Aorta (tissue), 5 donors: ENCODE data around the gene CEP170. TPM values are rescaled to one million over a fixed set of nuclear protein-coding genes. Genes with fewer than 3 reads are reported as not detected.

Experiments used
- ATAC-seq: fragments of 200-7000 bp; cut with Tn5 transposase; one replicate; pipeline ENCODE4 v1.9.1; 2022; ENCODE audit warnings: moderate library complexity; ENCODE audit not compliant: low FRiP score
- DNase-seq, 2 donors: peaks; one replicate each; pipeline ENCODE4 v3.0.0-alpha.2; 2020
- H3K27ac ChIP-seq, 2 donors: one replicate each; pipeline ENCODE4 v1.5.1; 2013; ENCODE audit warnings: low read length in 2 of 2, mild to moderate bottlenecking in 2 of 2, moderate library complexity in 2 of 2, control low read depth in 1 of 2, inconsistent platforms in 1 of 2, low read depth in 1 of 2
- H3K27me3 ChIP-seq, 2 donors: one replicate each; pipeline ENCODE4 v1.6.1; 2013; ENCODE audit warnings: control low read depth in 1 of 2, low read length in 1 of 2, mild to moderate bottlenecking in 1 of 2, moderate library complexity in 1 of 2; ENCODE audit not compliant: insufficient read depth in 2 of 2, control insufficient read depth in 1 of 2
- H3K36me3 ChIP-seq, 2 donors: one replicate each; pipeline ENCODE4 v1.6.1; 2013; ENCODE audit warnings: control low read depth in 1 of 2, low read length in 1 of 2, mild to moderate bottlenecking in 1 of 2; ENCODE audit not compliant: insufficient read depth in 2 of 2, control insufficient read depth in 1 of 2
- H3K4me1 ChIP-seq, 2 donors: one replicate each; pipeline ENCODE4 v1.6.1; 2013; ENCODE audit warnings: low read length in 2 of 2, control low read depth in 1 of 2, mild to moderate bottlenecking in 1 of 2, moderate library complexity in 1 of 2; ENCODE audit not compliant: insufficient read depth in 2 of 2, control insufficient read depth in 1 of 2
- H3K4me3 ChIP-seq, 2 donors: one replicate each; pipeline ENCODE4 v1.5.1; 2013; ENCODE audit warnings: low read length in 2 of 2, control low read depth in 1 of 2, mild to moderate bottlenecking in 1 of 2
- H3K9me3 ChIP-seq: one replicate; pipeline ENCODE4 v1.6.1; 2013; ENCODE audit warnings: mild to moderate bottlenecking, low read length; ENCODE audit not compliant: control insufficient read depth
- WGBS, 2 donors: extraction: QIAGEN DNeasy Blood & Tissue Kit; methylation state at CpG; one replicate each; pipeline ENCODE4 v1.1.7; 2013; 5-methylcytosine and 5-hydroxymethylcytosine counted together
- intact Hi-C, 2 donors: fragments of 100-400 bp; cut with DNase I; formaldehyde crosslinking; loops; one replicate each; pipeline versions ENCODE4 v1.14.2 to v1.15.0; 2022
- polyA plus RNA-seq, 2 donors: library from polyadenylated mRNA; stranded (reverse); fragments of 200-250 nt; gene quantifications; one replicate each; pipeline ENCODE4 v1.2.3, GENCODE V29; 2013
- total RNA-seq, 2 donors: library from RNA; stranded (reverse); fragmentation: NEBNext Ultra II Directional; extraction: Animal tissue kit (Norgen Biotek cat#: 25700); gene quantifications; one replicate each; pipeline ENCODE4 v1.2.1, GENCODE V29; 2021
- donor health status: healthy with polysubstance abuse.
- donor health status: Bipolar disorder and iron deficiency.
- donor health status: DM: no; HTN: no; CAD: no.
- donor health status: DM: no; HTN: no; CAD: no.
- donor health status: DM: yes; HTN: yes; CAD: no.

Gene CEP170
- total and polyA plus RNA-seq, 4 donors = 12.9 to 120 (median 38.6) TPM

GRCh38 chr1:243253211-243253925 is 1.7 kb downstream of the CEP170 start:
- no peaks in the 10 kb centered on the region for H3K36me3 ChIP-seq
- DNase-seq (no peak), ATAC-seq (no peak)
- no peaks in the 10 kb centered on the region for H3K27me3 ChIP-seq
- intact Hi-C loops = no loop called here
- H3K27ac ChIP-seq = no peak overlapping the region
- H3K9me3 ChIP-seq = no peaks in the 10 kb centered on the region
- H3K4me1 ChIP-seq = peaks cover 1 to 2% of the 10 kb centered on the region in 2 donors
- peak overlapping the region; percentile 58 to 86 for H3K4me3 ChIP-seq
- WGBS, 2 donors = 5 to 6% methylated on average over 8 of the region's 8 CpGs

- Histone ChIP-seq H3K27ac (no peak overlapping the region), H3K36me3 (no peaks in the 10 kb centered on the region), H3K27me3 (no peaks in the 10 kb centered on the region), H3K4me1 (peaks cover 3 to 5% of the 10 kb centered on the region in 2 donors), H3K9me3 (no peaks in the 10 kb centered on the region), H3K4me3 (no peak overlapping the region)
- ATAC-seq (no peak), DNase-seq (no peak)
- WGBS, 2 donors = 27 to 28% methylated on average over 1 of the region's 1 CpG
- intact Hi-C loops = no loop called here
Measured at GRCh38 chr1:243251539-243251938, 3.5 kb downstream of the CEP170 start.

DNA sequence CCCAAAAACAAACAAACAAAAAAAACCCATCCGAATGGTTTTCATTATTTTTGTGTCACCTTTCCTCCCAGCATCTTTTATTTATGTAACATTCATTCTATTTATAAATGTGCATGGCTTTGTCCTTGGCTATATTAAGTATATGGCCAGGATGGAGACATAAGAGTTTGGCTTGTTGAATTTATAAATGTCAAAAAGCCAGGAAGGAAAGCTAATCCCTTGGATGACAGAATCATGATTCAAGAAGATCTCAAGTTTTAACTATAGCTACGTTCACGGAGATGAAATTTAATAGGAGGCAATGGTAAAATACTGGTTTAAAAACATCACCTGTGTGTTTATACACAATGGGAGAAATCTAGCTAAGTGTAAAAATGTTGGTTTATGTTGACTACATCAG is 5.0 kb downstream of the CEP170 start:
- 56 to 61% methylated on average over 3 of the region's 3 CpGs for WGBS, 2 donors
- intact Hi-C loops = no loop called here
- no peaks in the 10 kb centered on the region for H3K27me3 ChIP-seq
- no peak overlapping the region for H3K27ac ChIP-seq
- DNase-seq (no peak), ATAC-seq (no peak)
- H3K4me1 ChIP-seq = peaks cover 3 to 5% of the 10 kb centered on the region in 2 donors
- H3K9me3 ChIP-seq = no peaks in the 10 kb centered on the region
- no peak overlapping the region for H3K4me3 ChIP-seq
- H3K36me3 ChIP-seq = no peaks in the 10 kb centered on the region

GRCh38 chr1:243249214-243249613 is 5.9 kb downstream of the CEP170 start:
- intact Hi-C loops = no loop called here
- no peak for ATAC-seq
- no peak overlapping the region for H3K4me3 ChIP-seq
- no peaks in the 10 kb centered on the region for H3K36me3 ChIP-seq
- H3K27me3 ChIP-seq = no peaks in the 10 kb centered on the region
- H3K4me1 ChIP-seq = peaks cover 3 to 5% of the 10 kb centered on the region in 2 donors
- no peak for DNase-seq
- WGBS, 2 donors = 92 to 95% methylated on average over 3 of the region's 3 CpGs
- no peak overlapping the region for H3K27ac ChIP-seq
- no peaks in the 10 kb centered on the region for H3K9me3 ChIP-seq

- 61 to 79% methylated on average over 3 of the region's 3 CpGs for WGBS, 2 donors
- peaks cover 3 to 5% of the 10 kb centered on the region in 2 donors for H3K4me1 ChIP-seq
- H3K27me3 ChIP-seq = no peaks in the 10 kb centered on the region
- no peaks in the 10 kb centered on the region for H3K9me3 ChIP-seq
- ATAC-seq = no peak
- intact Hi-C loops = no loop called here
- no peak overlapping the region for H3K27ac ChIP-seq
- no peak for DNase-seq
- H3K4me3 ChIP-seq = no peak overlapping the region
- H3K36me3 ChIP-seq = no peaks in the 10 kb centered on the region
Measured at GRCh38 chr1:243247901-243248300, 7.2 kb downstream of the CEP170 start.

- 85 to 90% methylated on average over 1 of the region's 1 CpG for WGBS, 2 donors
- Histone ChIP-seq H3K27ac (no peak overlapping the region), H3K4me1 (peaks cover 3 to 5% of the 10 kb centered on the region in 2 donors), H3K27me3 (no peaks in the 10 kb centered on the region), H3K9me3 (no peaks in the 10 kb centered on the region), H3K4me3 (no peak overlapping the region), H3K36me3 (no peaks in the 10 kb centered on the region)
- intact Hi-C loops = no loop called here
- DNase-seq = no peak
- peak; percentile 66 for ATAC-seq
Measured at GRCh38 chr1:243246916-243247315, 8.2 kb downstream of the CEP170 start.

- WGBS, 2 donors = 79 to 86% methylated on average over 9 of the region's 9 CpGs
- H3K4me1 ChIP-seq = peaks cover 3 to 5% of the 10 kb centered on the region in 2 donors
- intact Hi-C loops = no loop called here
- H3K9me3 ChIP-seq = no peaks in the 10 kb centered on the region
- ATAC-seq = no peak
- no peaks in the 10 kb centered on the region for H3K27me3 ChIP-seq
- H3K4me3 ChIP-seq = no peak overlapping the region
- no peaks in the 10 kb centered on the region for H3K36me3 ChIP-seq
- no peak for DNase-seq
- H3K27ac ChIP-seq = no peak overlapping the region
Measured at GRCh38 chr1:243244432-243244841, 10.6 kb downstream of the CEP170 start.

DNA sequence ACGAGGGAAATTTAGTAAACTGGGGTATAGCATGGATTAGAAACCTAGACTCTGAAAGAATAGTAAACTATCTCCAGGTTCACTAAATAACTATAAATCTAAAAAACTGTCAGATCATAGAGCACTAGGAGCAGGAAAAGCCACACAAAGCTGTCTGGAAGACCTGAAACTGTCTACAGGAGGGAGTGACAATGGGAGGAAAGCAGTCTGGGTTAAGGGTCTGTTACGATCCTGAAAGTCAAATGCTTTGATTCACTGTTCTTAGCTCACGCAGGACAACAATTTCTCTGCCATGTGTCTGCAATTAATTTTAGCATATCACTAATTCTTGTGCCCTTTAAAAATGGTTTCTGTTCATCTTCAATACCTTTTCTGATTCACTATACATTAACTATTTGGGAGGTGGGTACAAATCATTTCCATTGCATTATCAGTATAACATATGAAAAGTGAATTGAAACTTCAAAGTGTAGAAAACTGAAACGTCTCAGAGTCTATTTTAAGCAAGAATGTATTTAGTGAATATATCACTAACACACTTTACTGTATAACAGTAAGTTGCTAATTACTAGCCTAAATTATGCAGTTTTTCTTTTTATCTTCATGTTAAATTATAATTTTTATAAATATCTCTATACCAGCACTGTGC is 18.4 kb downstream of the CEP170 start:
- DNase-seq = no peak
- ATAC-seq = no peak
- no peaks in the 10 kb centered on the region for H3K36me3 ChIP-seq
- peaks cover 5% of the 10 kb centered on the region for H3K9me3 ChIP-seq
- WGBS, 2 donors = 28 to 43% methylated on average over 4 of the region's 4 CpGs
- H3K27me3 ChIP-seq = no peaks in the 10 kb centered on the region
- intact Hi-C loops = no loop called here
- peaks cover 0 to 4% of the 10 kb centered on the region in 2 donors for H3K4me1 ChIP-seq
- no peak overlapping the region for H3K27ac ChIP-seq
- H3K4me3 ChIP-seq = no peak overlapping the region
